A549 treated with DMSO at 1 μM for 4 hours (cell line): ENCODE data around the gene SPRING1. TPM values are rescaled to one million over a fixed set of nuclear protein-coding genes. Genes with fewer than 3 reads are reported as not detected.

Source experiments
- total RNA-seq: library from RNA; stranded (reverse); fragments of 200-300 nt; extraction: Qiagen RNA extraction; gene quantifications from 5 replicates; pipeline ENCODE4 v1.2.3, GENCODE V29; 2022; ENCODE audit warnings: low read depth

Gene SPRING1, protein sequence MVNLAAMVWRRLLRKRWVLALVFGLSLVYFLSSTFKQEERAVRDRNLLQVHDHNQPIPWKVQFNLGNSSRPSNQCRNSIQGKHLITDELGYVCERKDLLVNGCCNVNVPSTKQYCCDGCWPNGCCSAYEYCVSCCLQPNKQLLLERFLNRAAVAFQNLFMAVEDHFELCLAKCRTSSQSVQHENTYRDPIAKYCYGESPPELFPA
- total RNA-seq = 16.1 to 29.2 TPM (median 26.7 TPM) in 5 replicates

GRCh38 chr12:116737774-116738657, at the start of gene SPRING1, which contains the start of gene RNFT2:
TSS of gene SPRING1 (minus strand) at chr12:116738069. CDS start at chr12:116737900, 169 bp downstream.
TSS of gene RNFT2 (plus strand) at chr12:116738315. CDS start at chr12:116740498, 2,183 bp downstream.

Other genes starting within 250 kb of the SPRING1 start
- 1.1 to 2.2 TPM (median 1.5 TPM) in 5 replicates for gene MAP1LC3B2, start 178.7 kb downstream of the SPRING1 start, total RNA-seq
- gene RNFT2, start 246 bp upstream of the SPRING1 start, total RNA-seq = 1.9 to 2.4 TPM (median 2.0 TPM) in 5 replicates
- 0.52 to 0.83 TPM (median 0.61 TPM) in 5 replicates for gene HRK, start 143.4 kb upstream of the SPRING1 start, total RNA-seq
- 4.3 to 6.9 TPM (median 6.0 TPM) in 5 replicates for gene FBXW8, start 172.9 kb upstream of the SPRING1 start, total RNA-seq